HL-60 (cell line): Measurements from ENCODE around the gene PGLYRP2.

Source experiments
- DNase-seq, 2 experiments: peaks; one replicate each; pipeline ENCODE4 v3.0.0-alpha.2; 2010 to 2020; ENCODE audit warnings: low read depth in 1 of 2, low spot score in 1 of 2
- H3K27ac ChIP-seq: fragments of 250-450 bp; sonication (Bioruptor Pico); replicated peaks from 2 replicates; pipeline ENCODE4 v1.5.1; 2020; ENCODE audit warnings: mild to moderate bottlenecking, moderate library complexity
- H3K27me3 ChIP-seq: fragments of 250-450 bp; sonication (Bioruptor Pico); 2 replicates; pipeline ENCODE4 v1.5.1; 2021; ENCODE audit warnings: mild to moderate bottlenecking, moderate library complexity; ENCODE audit not compliant: insufficient read depth, poor library complexity, severe bottlenecking
- H3K4me3 ChIP-seq: replicated peaks from 2 replicates; pipeline ENCODE4 v1.5.1; 2011; ENCODE audit warnings: mild to moderate bottlenecking, control low read depth, low read length; ENCODE audit not compliant: insufficient read depth
- GABPA ChIP-seq: IDR thresholded peaks from 2 replicates; pipeline ENCODE4 v1.6.1; 2012; ENCODE audit warnings: low read depth
- POLR2AphosphoS5 ChIP-seq: IDR thresholded peaks from 2 replicates; pipeline ENCODE4 v1.6.1; 2012; ENCODE audit warnings: low read depth
- SPI1 ChIP-seq: IDR thresholded peaks from 2 replicates; pipeline ENCODE4 v1.6.1; 2012; ENCODE audit warnings: low read depth, mild to moderate bottlenecking, borderline replicate concordance
- TF ChIP-seq, protein P1 (sequence below): IDR thresholded peaks from 2 replicates; pipeline ENCODE4 v1.6.1; 2012; ENCODE audit warnings: low read depth; ENCODE audit not compliant: insufficient replicate concordance
- TF ChIP-seq, protein P2 (sequence below): IDR thresholded peaks from one replicate; pipeline ENCODE4 v1.5.1; 2011; ENCODE audit warnings: low read length, control low read depth, inconsistent platforms; ENCODE audit not compliant: insufficient read depth

The PGLYRP2 gene

DNA sequence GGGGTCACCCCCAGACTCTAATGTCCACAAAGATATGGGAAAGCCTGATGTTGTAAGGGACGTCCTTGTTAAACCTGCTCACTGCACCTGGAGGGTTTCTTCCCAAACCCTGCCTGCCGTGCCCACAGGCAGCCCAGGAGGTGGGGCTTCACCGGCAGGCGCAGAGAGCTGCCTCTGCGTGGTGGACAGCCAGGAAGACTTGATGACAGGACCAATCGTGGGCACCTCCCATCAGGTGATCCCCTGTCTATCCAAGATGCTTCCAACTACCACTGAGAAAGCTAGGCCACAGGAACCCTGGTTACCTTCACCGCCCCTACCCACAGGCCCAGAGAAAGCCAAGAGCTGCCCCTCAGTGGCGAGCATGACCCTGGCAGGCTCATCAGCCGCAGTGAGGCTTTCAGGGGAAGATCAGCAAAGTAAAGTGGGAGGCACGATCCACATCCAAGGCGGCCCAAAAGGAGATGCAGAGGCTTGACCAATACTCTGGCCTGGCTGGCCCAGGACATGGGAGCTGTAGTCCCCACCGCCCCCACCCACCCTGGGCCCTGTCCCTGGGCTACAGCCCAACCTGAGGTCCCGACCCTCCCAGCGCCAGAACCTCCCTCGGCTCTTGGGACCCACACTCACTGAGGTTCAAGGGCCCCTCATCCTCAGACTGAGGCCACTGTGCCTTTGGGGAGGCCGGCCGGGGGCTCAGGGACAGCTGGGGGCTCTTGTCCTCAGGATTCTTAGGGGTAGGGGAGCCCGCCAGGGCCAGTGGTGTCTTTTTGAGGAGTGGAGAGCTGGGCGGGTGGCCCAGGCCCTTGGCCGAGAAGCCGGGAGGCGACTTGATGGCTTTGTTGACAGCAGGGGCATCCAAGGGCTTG is 50.1 kb downstream of the PGLYRP2 start:
- Histone ChIP-seq H3K27ac (no peak overlapping the region), H3K27me3 (no peaks in the 10 kb centered on the region), H3K4me3 (no peak overlapping the region)
- DNase-seq, result no peak
- TF ChIP-seq SPI1 (no peak), POLR2AphosphoS5 (no peak), GABPA (no peak)
- TF ChIP-seq, protein P1, sequence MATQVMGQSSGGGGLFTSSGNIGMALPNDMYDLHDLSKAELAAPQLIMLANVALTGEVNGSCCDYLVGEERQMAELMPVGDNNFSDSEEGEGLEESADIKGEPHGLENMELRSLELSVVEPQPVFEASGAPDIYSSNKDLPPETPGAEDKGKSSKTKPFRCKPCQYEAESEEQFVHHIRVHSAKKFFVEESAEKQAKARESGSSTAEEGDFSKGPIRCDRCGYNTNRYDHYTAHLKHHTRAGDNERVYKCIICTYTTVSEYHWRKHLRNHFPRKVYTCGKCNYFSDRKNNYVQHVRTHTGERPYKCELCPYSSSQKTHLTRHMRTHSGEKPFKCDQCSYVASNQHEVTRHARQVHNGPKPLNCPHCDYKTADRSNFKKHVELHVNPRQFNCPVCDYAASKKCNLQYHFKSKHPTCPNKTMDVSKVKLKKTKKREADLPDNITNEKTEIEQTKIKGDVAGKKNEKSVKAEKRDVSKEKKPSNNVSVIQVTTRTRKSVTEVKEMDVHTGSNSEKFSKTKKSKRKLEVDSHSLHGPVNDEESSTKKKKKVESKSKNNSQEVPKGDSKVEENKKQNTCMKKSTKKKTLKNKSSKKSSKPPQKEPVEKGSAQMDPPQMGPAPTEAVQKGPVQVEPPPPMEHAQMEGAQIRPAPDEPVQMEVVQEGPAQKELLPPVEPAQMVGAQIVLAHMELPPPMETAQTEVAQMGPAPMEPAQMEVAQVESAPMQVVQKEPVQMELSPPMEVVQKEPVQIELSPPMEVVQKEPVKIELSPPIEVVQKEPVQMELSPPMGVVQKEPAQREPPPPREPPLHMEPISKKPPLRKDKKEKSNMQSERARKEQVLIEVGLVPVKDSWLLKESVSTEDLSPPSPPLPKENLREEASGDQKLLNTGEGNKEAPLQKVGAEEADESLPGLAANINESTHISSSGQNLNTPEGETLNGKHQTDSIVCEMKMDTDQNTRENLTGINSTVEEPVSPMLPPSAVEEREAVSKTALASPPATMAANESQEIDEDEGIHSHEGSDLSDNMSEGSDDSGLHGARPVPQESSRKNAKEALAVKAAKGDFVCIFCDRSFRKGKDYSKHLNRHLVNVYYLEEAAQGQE, result no peak
- TF ChIP-seq, protein P2, sequence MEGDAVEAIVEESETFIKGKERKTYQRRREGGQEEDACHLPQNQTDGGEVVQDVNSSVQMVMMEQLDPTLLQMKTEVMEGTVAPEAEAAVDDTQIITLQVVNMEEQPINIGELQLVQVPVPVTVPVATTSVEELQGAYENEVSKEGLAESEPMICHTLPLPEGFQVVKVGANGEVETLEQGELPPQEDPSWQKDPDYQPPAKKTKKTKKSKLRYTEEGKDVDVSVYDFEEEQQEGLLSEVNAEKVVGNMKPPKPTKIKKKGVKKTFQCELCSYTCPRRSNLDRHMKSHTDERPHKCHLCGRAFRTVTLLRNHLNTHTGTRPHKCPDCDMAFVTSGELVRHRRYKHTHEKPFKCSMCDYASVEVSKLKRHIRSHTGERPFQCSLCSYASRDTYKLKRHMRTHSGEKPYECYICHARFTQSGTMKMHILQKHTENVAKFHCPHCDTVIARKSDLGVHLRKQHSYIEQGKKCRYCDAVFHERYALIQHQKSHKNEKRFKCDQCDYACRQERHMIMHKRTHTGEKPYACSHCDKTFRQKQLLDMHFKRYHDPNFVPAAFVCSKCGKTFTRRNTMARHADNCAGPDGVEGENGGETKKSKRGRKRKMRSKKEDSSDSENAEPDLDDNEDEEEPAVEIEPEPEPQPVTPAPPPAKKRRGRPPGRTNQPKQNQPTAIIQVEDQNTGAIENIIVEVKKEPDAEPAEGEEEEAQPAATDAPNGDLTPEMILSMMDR, result no peak

DNA sequence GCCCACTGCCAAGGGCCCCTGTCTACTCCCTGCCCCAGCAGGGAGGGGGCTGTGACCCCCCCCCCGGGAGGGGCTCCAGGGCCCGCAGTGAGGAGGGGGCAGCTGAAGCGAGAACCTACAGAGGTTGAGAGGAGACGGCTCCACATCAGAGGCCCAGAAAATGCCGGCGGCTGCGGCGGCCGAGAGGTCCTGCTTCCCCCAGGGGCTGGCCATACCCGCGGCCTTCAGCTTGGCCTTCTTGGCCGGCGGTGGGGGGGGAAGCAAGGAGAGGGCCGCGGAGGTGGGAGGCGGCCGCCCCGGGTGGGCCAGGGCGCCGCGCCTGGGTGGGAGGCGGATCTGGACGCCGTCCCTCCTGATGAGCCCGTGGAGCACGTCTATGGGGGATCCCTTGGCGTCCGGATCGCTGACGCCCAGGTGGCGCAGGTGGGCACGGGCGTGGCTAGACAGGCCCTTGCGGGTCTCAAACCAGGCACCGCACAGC is 51.3 kb downstream of the PGLYRP2 start:
- no peak overlapping the region for H3K27ac ChIP-seq
- TF ChIP-seq SPI1 (no peak), POLR2AphosphoS5 (no peak), GABPA (no peak)
- TF ChIP-seq, protein P1, result no peak
- TF ChIP-seq, protein P2, result no peak
- H3K27me3 ChIP-seq, result no peaks in the 10 kb centered on the region
- no peak overlapping the region for H3K4me3 ChIP-seq
- DNase-seq, result no peak

DNA sequence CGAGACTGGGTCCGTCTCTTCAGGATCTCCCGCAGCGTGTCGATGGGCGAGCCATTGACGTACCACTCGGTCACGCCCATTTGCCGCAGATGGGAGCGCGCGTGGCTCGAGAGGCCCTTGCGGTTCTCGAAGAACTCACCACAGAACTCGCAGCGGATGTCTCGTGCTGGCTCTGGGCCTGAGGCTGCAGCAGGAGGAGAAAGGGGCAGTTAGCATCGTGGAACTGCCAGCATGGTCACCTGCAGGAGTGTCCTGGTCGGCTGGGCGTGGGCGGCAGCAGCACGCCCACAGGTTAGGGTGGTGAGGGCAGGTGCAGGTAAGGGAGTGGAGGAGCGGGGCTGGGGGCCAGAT is 52.0 kb downstream of the PGLYRP2 start:
- no peak for TF ChIP-seq POLR2AphosphoS5
- TF ChIP-seq, protein P2, result no peak
- TF ChIP-seq GABPA, result no peak
- Histone ChIP-seq H3K27ac (no peak overlapping the region), H3K4me3 (no peak overlapping the region), H3K27me3 (no peaks in the 10 kb centered on the region)
- no peak for DNase-seq
